ENCODE measurements around the gene FRMD4B. TPM values are rescaled to one million over a fixed set of nuclear protein-coding genes. Genes with fewer than 3 reads are reported as not detected.

Gene FRMD4B
- total RNA-seq, 2 donors from 2014 or later: 57.5 to 86.1 TPM

DNA sequence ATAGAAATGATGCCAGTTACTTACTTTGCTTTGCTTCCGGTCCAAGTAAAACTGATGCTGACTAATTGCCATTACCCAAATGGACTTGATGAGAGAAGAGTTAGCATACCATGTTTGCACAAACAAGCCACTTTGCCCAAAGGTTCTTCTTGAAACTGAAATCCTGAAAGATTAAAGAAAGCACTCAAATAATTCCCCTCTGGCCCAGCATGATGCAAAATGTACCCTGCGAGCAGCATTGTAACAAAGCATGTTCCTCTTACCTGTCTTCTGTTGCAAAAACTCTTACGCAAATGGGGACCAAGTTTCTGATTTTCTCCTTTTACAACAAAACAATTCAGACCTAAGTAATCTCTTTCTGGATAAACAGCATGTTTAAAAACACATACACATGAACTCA is 189.0 kb downstream of the FRMD4B start:
- Histone ChIP-seq H3K9me3 (no peaks in the 10 kb centered on the region), H3K27ac (no peak overlapping the region), H3K4me1 (ENCODE audit: control insufficient read depth in 1 of 2, low read depth in 2 of 2) (no peaks in the 10 kb centered on the region), H3K27me3 (replicated peaks; ENCODE audit: insufficient read depth) (no peaks in the 10 kb centered on the region), H3K4me3 (no peak overlapping the region), H3K36me3 (peaks cover 20% of the 10 kb centered on the region)
- DNase-seq (ENCODE audit: low spot score) (no peak), ATAC-seq (ENCODE audit: insufficient number of reproducible peaks, low FRiP score, low read depth) (no peak)
- no peak for TF ChIP-seq CTCF (IDR thresholded peaks at IDR 0.05)

DNA sequence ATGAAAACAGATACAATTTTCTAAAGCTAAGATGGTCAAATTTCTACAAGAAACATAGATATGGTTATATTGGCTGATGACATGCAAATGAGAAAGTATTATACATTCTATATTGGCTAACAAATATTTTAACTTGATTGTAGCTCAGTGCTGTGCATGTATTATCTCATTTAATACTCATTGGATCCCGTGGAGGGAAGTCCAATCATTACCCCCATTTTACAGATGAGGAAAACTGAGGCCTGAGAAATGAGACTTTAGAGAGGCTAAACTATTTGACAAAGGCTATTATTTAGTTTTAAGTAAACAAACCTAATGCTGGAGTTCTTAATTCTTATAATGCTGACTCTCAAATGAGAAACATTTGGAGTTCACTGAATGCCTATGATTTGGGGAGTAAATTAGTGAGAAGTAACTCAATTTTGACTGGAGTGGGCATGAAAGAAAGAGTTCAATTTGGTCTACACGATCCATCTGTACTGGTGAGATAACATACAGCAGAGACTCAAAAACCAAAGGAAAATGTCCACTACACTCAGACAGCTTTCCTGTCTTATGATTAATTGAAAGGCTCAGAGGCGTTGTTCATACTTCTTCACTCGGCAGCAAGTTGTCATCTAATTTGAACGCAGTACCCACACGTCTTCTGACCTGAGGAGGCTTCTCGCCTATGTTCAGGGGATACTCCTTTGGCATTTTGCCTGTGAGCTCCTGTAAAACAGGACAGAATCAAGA is 191.3 kb downstream of the FRMD4B start:
- peaks cover 20% of the 10 kb centered on the region for H3K36me3 ChIP-seq
- no peak for ATAC-seq (ENCODE audit: insufficient number of reproducible peaks, low FRiP score, low read depth)

GRCh38 chr3:69193749-69194148 is 192.1 kb downstream of the FRMD4B start:
- no peaks in the 10 kb centered on the region for H3K9me3 ChIP-seq
- TF ChIP-seq CTCF (IDR thresholded peaks at IDR 0.05): no peak
- H3K4me3 ChIP-seq: no peak overlapping the region
- ATAC-seq (ENCODE audit: insufficient number of reproducible peaks, low FRiP score, low read depth) (no peak), DNase-seq (ENCODE audit: low spot score) (no peak)
- peaks cover 0 to under 1% of the 10 kb centered on the region in 2 donors for H3K4me1 ChIP-seq (ENCODE audit: control insufficient read depth in 1 of 2, low read depth in 2 of 2)
- H3K36me3 ChIP-seq: peaks cover 20% of the 10 kb centered on the region
- H3K27ac ChIP-seq: no peak overlapping the region
- H3K27me3 ChIP-seq (replicated peaks; ENCODE audit: insufficient read depth): no peaks in the 10 kb centered on the region

More for the DNA sequence above, 191.3 kb downstream of the FRMD4B start:
- Histone ChIP-seq H3K9me3 (no peaks in the 10 kb centered on the region), H3K4me1 (ENCODE audit: control insufficient read depth in 1 of 2, low read depth in 2 of 2) (no peaks in the 10 kb centered on the region), H3K4me3 (no peak overlapping the region), H3K27me3 (replicated peaks; ENCODE audit: insufficient read depth) (no peaks in the 10 kb centered on the region), H3K27ac (no peak overlapping the region)
- no peak for DNase-seq (ENCODE audit: low spot score)
- TF ChIP-seq CTCF (IDR thresholded peaks at IDR 0.05): no peak

DNA sequence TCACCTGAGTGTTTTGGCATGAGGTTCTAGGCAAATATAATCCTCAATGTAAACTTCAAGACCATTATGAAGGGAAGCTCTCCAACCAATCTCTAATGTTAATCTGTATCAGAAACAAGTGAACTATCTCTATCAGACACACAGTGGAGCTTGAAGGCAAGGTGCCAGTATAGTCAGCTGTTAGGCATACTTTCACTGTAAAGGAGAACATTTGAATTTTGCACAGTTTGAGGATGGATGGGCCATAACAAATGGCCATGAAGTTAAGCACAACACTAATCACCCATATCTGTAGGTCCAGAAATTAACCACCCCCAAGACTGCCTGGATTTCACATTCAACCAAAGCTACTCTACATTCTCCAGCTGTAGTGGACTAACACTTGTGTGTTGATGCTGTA is 194.4 kb downstream of the FRMD4B start:
- no peak for TF ChIP-seq CTCF (IDR thresholded peaks at IDR 0.05)
- Histone ChIP-seq H3K4me3 (no peak overlapping the region), H3K27me3 (replicated peaks; ENCODE audit: insufficient read depth) (no peaks in the 10 kb centered on the region), H3K36me3 (peaks cover 22% of the 10 kb centered on the region), H3K4me1 (ENCODE audit: control insufficient read depth in 1 of 2, low read depth in 2 of 2) (peaks cover 0 to 14% of the 10 kb centered on the region in 2 donors), H3K27ac (no peak overlapping the region), H3K9me3 (no peaks in the 10 kb centered on the region)
- DNase-seq (ENCODE audit: low spot score): no peak
- no peak for ATAC-seq (ENCODE audit: insufficient number of reproducible peaks, low FRiP score, low read depth)

DNA sequence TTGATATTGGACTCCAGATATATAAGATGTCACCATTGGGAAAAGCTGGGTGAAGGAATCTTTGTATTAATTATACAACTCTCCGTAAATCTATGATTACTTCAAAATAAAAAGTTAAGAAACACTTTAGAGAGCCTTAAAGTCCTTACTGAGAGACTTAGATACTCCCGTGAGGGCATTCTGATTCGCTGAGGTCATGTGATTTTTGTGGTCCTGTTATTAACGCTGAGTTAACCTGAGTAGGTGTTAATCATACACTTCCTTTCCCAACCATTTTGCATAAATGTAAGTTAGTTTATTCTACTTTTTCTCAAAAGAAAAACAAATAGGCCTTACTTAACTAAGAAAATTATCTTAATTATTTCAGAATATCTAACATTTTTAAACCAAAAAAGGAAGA is 196.4 kb downstream of the FRMD4B start:
- Histone ChIP-seq H3K4me3 (no peak overlapping the region), H3K9me3 (no peaks in the 10 kb centered on the region), H3K36me3 (peaks cover 20% of the 10 kb centered on the region), H3K4me1 (ENCODE audit: control insufficient read depth in 1 of 2, low read depth in 2 of 2) (peaks cover 0 to 14% of the 10 kb centered on the region in 2 donors), H3K27me3 (replicated peaks; ENCODE audit: insufficient read depth) (no peaks in the 10 kb centered on the region), H3K27ac (no peak overlapping the region)
- ATAC-seq (ENCODE audit: insufficient number of reproducible peaks, low FRiP score, low read depth): no peak
- TF ChIP-seq CTCF (IDR thresholded peaks at IDR 0.05): no peak
- no peak for DNase-seq (ENCODE audit: low spot score)
